NCI-H510A (cell line): ENCODE data around the gene KANK3.
"Not testable (repeated sequence)": the region's sequence is repeated elsewhere in the genome, so short reads cannot be mapped to it uniquely, and the experiment has no call there.

Source experiments
- DNase-seq: peaks from one replicate; lab custom pipeline; 2025; lab: John Stamatoyannopoulos, UW

KANK3 gene

DNA sequence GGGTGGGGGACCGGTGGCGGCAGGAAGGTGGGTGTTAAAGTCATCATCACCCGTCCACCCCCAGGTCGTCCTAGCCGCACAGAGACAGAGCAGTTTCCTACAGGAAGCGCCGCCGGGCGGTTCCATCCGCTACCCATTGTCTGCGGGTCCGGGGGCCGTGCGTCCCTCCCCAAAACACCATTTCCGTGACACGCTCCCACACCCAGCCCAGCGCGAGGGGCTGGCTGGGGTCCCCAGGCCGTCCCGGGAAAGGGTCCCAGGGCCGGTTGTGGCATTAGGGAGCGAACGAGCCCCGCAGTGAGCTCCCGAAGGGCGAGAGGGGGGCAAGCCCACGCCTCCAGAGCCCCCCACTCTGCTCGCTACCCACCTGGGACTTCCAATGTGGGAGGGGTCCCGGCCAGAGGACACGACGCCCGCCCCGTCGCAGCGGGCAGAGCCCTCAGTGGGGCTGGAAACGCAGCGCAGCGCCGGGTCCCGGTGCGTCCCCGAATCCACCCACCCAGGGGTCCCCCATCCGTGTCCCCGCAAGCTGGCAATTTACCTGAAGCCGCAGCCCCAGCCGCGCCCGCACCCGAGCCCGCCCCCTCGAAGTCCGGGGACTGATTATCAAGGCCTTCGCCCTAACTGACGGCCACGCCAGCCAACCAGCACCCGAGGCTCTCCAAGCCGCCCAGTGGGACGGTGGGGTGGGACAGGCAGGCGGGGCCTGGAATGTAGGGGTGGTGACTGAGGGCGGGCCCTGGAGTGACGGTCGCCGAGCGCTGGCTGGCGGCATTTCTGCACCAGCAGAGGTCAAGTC lies at the start of gene KANK3:
Gene KANK3, minus strand, starts transcription at position 579 of the 799 bp plus-strand sequence. CDS start 5,434 bp downstream, outside the sequence.
- DNase-seq: peak; percentile 94

DNA sequence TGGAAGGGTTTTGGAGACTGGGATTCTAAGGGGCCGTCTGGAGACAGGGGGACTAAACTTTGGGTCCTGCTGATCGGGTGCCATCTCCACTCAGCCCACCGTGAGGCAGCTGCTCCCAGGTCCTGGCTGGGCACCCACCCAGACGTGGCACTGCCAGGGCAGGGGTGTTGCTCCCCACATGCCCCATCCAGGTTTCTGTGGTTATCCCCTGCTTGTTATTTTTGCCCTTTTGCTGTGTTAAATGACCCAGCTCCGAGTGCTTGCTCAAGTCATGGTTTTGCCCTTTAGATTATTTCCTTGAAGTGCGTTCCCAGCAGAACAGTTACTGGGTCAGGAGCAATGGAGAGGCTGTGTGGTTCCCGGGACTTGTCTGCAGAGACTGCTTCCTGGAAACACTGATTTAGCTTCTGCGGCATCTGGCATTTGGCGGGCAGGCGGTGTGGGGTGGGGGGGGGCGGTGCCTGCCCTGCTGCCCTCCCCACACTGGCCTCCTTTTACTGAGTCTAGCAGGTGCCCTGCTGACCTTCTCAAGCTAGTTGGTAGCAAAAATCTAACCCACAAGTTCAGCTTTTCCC lies 49.0 kb upstream of the KANK3 start:
- no peak for DNase-seq

DNA sequence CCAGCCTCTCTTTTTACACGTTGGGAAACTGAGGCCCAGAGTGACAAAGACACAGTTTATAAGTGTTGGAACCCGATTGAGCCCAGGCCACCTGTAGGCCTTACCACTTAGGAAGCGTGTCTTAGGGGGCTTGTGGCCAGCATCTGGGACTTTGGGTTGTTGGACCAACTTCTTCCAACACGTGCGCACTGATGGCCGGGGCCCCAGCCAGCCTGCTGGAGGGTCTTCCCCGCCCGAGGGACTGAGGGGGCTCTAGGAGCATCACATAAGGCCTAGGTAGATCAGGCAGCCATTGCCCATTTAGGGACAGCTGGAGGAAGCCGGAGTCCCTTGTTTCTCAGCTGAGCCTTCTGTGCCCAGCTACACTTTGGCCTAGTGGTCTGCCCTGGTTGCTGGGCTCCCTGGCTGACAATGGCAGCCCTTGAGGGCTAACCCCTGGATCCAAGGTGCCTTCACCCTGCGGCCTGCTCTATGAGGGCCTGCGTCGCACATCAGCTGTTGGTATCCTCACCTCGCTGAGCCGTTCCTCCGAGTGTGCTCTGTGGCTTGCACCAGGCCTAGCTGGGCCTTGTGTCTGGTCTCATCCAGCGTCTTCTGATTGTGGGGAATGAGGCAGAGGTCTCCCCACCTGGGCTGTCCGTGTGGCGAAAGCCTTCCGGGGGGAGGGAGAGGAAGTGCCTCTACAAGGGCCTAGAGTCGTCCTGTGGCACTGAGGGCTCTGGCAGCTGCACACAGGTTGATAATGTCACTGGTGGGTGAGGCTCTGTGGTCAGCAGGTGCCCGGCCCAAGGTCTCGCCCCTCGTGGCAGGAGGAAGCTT lies 48.3 kb upstream of the KANK3 start:
- DNase-seq: no peak

DNA sequence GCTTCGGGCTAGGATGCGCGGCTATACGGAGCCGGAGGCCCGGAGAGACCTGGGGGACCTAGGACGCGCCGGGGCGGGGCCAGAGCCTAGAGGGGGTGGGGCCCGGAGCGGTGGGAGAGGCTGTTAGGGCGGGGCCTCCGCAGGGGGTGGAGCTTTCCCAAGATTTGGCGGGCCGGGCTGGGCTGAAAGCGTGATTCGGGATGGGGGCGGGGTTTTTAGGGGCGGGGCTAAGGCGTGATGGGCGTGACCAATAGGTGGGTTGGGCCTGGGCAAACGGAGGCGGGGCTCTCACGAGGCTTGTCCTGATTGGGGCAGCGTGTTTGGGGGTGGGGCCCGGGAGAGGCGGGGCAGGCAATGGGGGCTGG lies 47.5 kb upstream of the KANK3 start:
- peak; percentile 59 for DNase-seq

DNA sequence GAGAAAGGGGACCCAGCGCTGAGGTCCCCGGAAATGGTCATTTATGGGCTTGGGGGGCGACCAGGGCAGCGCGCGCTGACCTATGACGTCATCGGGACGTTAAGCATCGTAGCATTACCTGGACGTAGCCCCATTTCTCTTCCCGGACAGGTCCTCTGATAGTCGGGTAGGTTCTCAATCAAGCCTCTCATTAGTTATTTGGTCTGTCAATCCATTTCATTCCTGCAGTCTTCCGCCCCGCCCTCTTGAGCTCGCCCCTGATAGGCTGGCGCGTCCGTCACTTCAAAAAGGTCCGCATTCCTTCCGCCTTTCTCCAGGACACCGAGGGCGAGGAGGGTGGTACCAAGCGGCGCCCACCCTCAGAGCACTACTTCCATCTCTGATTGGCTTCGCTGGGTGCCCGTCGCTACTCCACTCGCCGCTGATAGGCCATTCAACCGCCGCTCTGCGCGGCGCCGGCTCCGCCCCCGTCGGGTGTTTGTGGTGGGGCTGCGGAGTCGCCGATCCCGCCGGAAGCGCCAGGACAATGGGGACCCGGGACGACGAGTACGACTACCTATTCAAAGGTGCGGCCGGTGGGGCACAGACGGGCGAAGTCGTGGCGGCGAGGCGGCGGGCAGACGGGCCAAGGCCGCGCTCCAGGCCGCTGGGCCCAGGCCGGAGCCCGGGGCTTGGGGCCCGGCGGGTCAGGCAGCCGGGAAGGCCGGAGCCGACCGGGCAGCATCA lies 47.0 kb upstream of the KANK3 start, which contains the start of gene RAB11B:
Gene RAB11B, plus strand, starts transcription at position 470 of the 726 bp plus-strand sequence. Its CDS starts 57 bp downstream, at position 527.
- peak; percentile 99 for DNase-seq

DNA sequence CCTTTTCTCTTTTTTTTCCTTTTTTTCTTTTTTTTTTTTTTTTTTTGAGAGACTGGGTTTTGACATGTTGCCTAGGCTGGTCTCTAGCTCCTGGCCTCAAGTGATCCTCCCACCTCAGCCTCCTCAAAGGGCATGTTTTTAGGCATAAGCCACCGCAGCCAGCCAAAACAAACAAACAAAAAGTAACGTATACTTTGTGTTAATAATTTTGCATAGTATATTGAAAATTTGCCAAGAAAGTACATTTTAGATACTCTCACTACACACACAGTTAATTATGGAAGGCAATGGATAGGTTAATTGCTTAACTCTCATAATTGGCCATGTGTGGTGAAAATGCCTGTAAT lies 45.5 kb upstream of the KANK3 start:
- DNase-seq: no peak

DNA sequence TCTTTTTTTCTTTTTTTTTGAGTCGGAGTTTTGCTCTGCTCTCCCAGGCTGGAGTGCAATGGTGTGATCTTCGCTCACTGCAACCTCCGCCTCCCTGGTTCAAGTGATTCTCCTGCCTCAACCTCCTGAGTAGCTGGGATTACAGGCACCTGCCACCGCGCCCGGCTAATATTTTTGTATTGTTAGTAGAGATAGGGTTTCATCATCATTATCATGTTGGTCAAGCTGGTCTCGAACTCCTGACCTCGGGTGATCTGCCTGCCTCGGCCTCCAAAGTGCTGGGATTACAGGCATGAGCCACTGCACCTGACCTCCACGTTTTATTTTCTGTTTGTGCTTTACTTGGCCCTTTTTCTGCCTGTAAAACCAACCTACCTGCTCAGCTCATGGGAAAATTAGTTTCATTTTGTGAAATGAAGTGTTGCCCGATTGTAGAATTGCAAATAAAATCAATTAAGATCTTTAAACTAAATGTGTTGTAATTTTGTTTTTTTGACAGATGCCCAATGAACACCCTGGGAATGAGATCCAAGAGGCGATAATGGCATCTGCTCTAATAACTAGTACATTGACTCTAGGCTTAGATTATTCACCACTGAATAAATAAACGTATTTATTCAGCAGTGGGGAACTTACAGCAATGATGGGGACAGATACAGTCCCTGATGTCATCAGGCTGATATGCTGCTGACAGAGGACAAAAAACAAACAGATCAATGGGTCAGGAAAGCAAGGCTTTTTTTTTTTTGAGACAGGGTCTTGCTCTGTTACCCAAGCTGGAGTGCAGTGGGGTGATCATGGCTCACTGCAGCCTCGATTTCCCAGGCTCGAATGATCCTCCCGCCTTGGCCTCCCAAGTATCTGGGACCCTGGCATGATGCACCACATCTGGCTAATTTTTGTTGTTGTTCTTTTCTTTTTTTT lies 44.9 kb upstream of the KANK3 start:
- DNase-seq: no peak

DNA sequence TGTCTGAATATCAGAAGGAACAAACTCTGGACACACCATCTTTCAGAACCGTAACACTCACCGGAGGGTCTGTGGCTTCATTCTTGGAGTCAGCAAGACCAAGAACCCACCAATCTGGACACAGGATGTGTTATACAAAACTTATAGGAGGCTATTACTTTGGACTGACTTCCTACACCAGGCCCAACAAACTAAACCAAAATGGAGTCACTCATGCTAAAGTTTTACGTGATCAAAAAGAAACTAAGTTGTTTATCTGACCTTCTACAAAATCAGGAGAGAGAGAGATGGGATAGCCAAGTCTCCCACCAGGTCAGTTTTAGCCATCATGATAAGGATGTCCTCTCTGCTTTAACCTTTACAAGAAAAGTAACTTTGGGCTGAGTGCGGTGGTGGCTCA lies 43.9 kb upstream of the KANK3 start:
- no peak for DNase-seq

DNA sequence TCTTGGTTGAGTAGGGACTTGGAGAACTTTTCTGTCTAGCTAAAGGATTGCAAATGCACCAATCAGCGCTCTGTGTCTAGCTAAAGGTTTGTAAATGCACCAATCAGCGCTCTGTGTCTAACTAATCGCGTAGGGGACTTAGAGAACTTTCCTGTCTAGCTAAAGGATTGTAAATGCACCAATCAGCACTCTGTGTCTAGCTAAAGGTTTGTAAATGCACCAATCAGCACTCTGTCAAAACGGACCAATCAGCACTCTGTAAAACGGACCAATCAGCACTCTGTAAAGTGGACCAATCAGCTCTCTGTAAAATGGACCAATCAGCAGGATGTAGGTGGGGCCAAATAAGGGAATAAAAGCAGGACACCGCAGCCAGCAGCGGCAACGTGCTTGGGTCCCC lies 43.4 kb upstream of the KANK3 start:
- DNase-seq: not testable (repeated sequence)

DNA sequence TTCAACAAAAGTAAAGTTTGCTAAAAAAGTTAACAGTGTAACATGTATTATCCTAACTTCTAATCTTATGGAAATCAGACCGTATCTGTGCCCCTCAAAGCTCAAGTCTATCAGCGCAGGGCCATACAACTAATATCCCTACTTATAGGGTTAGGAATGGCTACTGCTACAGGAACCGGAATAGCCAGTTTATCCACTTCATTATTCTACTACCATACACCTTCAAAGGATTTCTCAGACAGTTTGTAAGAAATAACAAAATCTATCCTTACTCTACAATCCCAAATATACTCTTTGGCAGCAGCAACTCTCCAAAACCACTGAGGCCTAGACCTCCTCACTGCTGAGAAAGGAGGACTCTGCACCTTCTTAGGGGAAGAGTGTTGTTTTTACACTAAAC lies 42.5 kb upstream of the KANK3 start:
- DNase-seq: not testable (repeated sequence)

DNA sequence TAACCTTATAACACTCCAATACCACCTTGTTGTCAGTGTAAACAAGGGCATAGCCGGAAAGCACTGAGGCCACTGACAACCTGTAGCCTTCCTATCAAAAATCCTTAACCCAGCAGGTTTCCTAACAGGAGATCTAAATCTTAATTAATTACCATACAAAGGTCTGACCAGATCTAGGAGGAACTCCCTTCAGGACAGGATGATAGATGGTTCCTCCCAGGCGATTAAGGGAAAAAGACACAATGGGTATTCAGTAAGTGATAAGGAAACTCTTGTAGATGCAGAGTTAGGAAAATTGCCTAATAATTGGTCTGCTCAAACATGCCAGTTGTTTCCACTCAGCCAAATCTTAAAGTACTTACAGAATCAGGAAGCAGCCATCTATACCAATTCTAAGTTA lies 42.0 kb upstream of the KANK3 start:
- DNase-seq: not testable (repeated sequence)

DNA sequence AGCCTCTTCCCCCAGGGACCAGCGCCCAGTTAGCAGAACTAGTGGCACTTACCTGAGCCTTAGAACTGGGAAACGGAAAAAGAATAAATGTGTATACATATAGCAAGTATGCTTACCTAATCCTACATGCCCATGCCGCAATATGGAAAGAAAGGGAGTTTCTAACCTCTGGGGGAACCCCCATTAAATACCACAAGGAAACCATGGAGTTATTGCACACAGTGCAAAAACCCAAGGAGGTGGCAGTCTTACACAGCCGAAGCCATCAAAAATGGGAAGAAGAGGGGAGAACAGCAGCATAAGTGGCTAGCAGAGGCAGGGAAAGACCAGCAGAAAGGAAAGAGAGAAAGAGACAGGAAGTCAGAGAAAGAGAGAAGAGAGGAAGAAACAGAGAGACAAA lies 41.5 kb upstream of the KANK3 start:
- DNase-seq: not testable (repeated sequence)

DNA sequence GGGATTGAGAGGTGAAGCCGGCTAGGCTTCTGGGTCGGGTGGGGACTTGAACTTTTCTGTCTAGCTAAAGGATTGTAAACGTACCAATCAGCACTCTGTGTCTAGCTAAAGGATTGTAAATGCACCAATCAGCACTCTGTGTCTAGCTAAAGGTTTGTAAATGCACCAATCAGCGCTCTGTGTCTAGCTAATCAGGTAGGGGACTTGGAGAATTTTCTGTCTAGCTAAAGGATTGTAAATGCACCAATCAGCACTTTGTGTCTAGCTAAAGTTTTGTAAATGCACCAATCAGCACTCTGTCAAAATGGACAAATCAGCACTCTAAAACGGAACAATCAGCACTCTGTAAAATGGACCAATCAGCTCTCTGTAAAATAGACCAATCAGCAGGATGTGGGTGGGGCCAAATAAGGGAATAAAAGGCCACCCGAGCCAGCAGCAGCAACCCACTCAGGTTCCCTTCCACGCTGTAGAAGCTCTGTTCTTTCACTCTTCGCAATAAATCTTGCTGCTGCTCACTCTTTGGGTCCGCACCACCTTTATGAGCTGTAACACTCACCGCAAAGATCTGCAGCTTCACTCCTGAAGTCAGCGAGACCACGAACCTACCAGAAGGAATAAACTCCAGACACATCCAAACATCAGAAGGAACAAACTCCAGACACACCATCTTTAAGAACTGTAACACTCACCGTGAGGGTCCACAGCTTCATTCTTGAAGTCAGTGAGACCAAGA lies 36.3 kb upstream of the KANK3 start:
- not testable (repeated sequence) for DNase-seq

DNA sequence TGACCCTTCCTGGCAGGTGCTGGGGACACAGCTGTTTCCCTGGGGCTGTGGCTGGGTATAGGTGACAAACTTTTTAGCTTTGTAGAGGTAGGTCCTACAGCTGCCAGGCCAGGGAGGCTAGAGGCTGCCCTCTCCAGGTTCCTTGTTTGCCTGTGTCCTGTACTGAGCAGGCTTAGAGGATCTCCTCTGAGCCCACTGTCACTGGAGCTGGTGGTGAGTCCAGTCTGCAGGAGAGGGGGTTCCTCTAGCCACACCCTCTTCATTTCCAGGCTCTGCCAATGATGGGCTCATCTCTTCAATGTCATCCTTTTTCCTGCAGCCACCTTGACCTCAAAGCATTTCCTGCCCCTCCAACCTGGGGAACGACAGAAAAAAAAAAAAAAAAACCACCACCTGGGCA lies 34.5 kb upstream of the KANK3 start:
- no peak for DNase-seq

DNA sequence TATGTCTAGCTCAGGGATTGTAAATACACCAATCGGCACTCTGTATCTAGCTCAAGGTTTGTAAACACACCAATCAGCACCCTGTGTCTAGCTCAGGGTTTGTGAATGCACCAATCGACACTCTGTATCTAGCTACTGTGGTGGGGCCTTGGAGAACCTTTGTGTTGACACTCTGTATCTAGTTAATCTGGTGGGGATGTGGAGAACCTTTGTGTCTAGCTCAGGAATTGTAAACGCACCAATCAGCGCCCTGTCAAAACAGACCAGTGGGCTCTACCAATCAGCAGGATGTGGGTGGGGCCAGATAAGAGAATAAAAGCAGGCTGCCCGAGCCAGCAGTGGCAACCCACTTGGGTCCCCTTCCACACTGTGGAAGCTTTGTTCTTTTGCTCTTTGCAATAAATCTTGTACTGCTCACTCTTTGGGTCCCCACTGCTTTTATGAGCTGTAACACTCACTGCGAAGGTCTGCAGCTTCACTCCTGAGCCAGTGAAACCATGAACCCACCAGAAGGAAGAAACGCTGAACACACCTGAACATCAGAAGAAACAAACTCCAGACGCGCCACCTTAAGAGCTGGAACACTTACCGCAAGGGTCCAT lies 33.4 kb upstream of the KANK3 start:
- not testable (repeated sequence) for DNase-seq

DNA sequence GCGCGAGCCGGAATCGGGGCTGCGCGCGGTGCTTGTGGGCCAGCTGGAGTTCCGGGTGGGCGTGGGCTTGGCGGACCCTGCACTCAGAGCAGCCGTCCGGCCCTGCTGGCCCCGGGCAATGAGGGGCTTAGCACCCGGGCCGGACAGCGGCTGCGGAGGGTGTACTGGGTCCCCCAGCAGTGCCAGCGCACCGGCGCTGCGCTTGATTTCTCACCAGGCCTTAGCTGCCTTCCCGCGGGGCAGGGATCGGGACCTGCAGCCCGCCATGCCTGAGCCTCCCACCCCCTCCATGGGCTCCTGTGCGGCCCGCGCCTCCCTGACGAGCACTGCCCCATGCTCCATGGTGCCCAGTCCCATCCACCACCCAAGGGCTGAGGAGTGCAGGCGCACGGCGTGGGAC lies 32.7 kb upstream of the KANK3 start:
- DNase-seq: not testable (repeated sequence)

DNA sequence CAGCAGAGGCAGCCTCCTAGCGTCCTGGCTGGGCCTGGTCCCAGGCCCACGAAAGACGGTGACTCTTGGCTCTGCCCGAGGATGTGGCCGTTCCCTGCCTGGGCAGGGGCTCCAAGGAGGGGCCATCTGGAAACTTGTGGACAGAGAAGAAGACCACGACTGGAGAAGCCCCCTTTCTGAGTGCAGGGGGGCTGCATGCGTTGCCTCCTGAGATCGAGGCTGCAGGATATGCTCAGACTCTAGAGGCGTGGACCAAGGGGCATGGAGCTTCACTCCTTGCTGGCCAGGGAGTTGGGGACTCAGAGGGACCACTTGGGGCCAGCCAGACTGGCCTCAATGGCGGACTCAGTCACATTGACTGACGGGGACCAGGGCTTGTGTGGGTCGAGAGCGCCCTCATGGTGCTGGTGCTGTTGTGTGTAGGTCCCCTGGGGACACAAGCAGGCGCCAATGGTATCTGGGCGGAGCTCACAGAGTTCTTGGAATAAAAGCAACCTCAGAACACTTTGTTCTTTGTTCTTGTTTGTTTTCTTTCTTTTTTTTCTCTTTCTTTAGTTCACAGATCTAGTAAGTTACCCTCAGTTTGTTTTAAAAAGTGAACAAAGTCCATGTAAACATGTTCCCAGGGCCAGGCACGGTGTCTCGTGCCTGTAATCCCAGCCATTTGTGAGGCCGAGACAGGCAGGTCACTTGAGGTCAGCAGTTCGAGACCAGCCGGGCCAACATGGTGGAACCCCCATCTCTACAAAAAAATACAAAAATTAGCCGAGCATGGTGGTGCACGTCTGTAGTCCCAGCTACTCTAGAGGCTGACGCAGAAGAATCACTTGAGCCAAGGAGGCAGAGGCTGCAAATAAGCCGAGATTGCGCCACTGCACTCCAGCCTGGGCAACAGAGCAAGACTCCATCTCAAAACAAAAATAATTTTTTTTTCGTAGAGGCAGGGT lies 31.1 kb upstream of the KANK3 start:
- no peak for DNase-seq

DNA sequence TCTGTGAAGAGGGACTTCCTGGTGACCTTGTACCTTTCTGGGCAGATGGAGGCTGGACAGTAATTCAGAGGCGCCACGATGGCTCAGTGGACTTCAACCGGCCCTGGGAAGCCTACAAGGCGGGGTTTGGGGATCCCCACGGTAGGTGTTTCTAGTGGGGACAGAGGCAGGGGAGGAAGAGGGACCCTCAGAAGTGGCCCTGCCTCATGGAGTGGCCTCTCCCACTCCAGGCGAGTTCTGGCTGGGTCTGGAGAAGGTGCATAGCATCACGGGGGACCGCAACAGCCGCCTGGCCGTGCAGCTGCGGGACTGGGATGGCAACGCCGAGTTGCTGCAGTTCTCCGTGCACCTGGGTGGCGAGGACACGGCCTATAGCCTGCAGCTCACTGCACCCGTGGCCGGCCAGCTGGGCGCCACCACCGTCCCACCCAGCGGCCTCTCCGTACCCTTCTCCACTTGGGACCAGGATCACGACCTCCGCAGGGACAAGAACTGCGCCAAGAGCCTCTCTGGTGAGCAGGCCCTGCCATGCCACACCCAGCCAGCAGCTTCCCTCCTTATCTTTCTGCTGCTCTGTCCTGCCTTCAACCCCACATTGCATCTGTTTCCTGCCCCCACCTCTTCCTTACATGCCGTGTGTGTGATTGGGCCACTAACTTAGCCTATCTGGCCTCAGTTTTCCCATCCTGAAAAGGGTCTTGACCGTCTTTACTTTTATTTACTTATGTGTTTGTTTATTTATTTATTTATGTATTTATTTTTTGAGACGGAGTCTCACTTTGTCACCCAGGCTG lies 28.1 kb upstream of the KANK3 start:
- DNase-seq: no peak
